Measurements from ENCODE around the gene ENTHD1. TPM values are rescaled to one million over a fixed set of nuclear protein-coding genes. Genes with fewer than 3 reads are reported as not detected.

Gene ENTHD1
- total RNA-seq, 1 donor from 2014 or later: not detected

GRCh38 chr22:39815932-39816331, 77.6 kb downstream of the ENTHD1 start:
- TF ChIP-seq CTCF (IDR thresholded peaks at IDR 0.05; ENCODE audit: unreplicated experiment): no peak
- H3K4me3 Mint-ChIP-seq (ENCODE audit: unreplicated experiment): no peak overlapping the region
- no peaks in the 10 kb centered on the region for H3K36me3 Mint-ChIP-seq (ENCODE audit: low read depth, unreplicated experiment)
- peaks cover 9% of the 10 kb centered on the region for H3K4me1 Mint-ChIP-seq (ENCODE audit: unreplicated experiment)
- no peak overlapping the region for H3K27ac Mint-ChIP-seq (ENCODE audit: unreplicated experiment)
- DNase-seq (ENCODE audit: low spot score): no peak
- no peaks in the 10 kb centered on the region for H3K27me3 Mint-ChIP-seq (ENCODE audit: unreplicated experiment)
- H3K9me3 Mint-ChIP-seq (ENCODE audit: unreplicated experiment): no peaks in the 10 kb centered on the region

GRCh38 chr22:39814899-39815298, 78.7 kb downstream of the ENTHD1 start:
- Mint-ChIP-seq H3K36me3 (ENCODE audit: low read depth, unreplicated experiment) (no peaks in the 10 kb centered on the region), H3K9me3 (ENCODE audit: unreplicated experiment) (no peaks in the 10 kb centered on the region), H3K4me3 (ENCODE audit: unreplicated experiment) (no peak overlapping the region), H3K27me3 (ENCODE audit: unreplicated experiment) (no peaks in the 10 kb centered on the region), H3K4me1 (ENCODE audit: unreplicated experiment) (no peaks in the 10 kb centered on the region), H3K27ac (ENCODE audit: unreplicated experiment) (no peak overlapping the region)
- no peak for TF ChIP-seq CTCF (IDR thresholded peaks at IDR 0.05; ENCODE audit: unreplicated experiment)
- DNase-seq (ENCODE audit: low spot score): no peak

- TF ChIP-seq CTCF (IDR thresholded peaks at IDR 0.05; ENCODE audit: unreplicated experiment): no peak
- no peaks in the 10 kb centered on the region for H3K27me3 Mint-ChIP-seq (ENCODE audit: unreplicated experiment)
Measured at GRCh38 chr22:39809772-39810557, 83.6 kb downstream of the ENTHD1 start.

GRCh38 chr22:39808081-39808480, 85.5 kb downstream of the ENTHD1 start:
- peak; percentile 28 for TF ChIP-seq CTCF (IDR thresholded peaks at IDR 0.05; ENCODE audit: unreplicated experiment)

More at GRCh38 chr22:39809772-39810557, 83.6 kb downstream of the ENTHD1 start:
- Mint-ChIP-seq H3K36me3 (ENCODE audit: low read depth, unreplicated experiment) (no peaks in the 10 kb centered on the region), H3K4me1 (ENCODE audit: unreplicated experiment) (peaks cover 31% of the 10 kb centered on the region), H3K9me3 (ENCODE audit: unreplicated experiment) (no peaks in the 10 kb centered on the region), H3K4me3 (ENCODE audit: unreplicated experiment) (no peak overlapping the region), H3K27ac (ENCODE audit: unreplicated experiment) (no peak overlapping the region)
- no peak for DNase-seq (ENCODE audit: low spot score)

GRCh38 chr22:39806109-39806508, 87.5 kb downstream of the ENTHD1 start:
- no peak for DNase-seq (ENCODE audit: low spot score)
- no peak for TF ChIP-seq CTCF (IDR thresholded peaks at IDR 0.05; ENCODE audit: unreplicated experiment)

More at GRCh38 chr22:39808081-39808480, 85.5 kb downstream of the ENTHD1 start:
- Mint-ChIP-seq H3K36me3 (ENCODE audit: low read depth, unreplicated experiment) (no peaks in the 10 kb centered on the region), H3K27me3 (ENCODE audit: unreplicated experiment) (no peaks in the 10 kb centered on the region), H3K27ac (ENCODE audit: unreplicated experiment) (no peak overlapping the region), H3K9me3 (ENCODE audit: unreplicated experiment) (no peaks in the 10 kb centered on the region), H3K4me1 (ENCODE audit: unreplicated experiment) (peaks cover 31% of the 10 kb centered on the region), H3K4me3 (ENCODE audit: unreplicated experiment) (no peak overlapping the region)
- DNase-seq (ENCODE audit: low spot score): no peak

More at GRCh38 chr22:39806109-39806508, 87.5 kb downstream of the ENTHD1 start:
- H3K9me3 Mint-ChIP-seq (ENCODE audit: unreplicated experiment): no peaks in the 10 kb centered on the region
- no peak overlapping the region for H3K27ac Mint-ChIP-seq (ENCODE audit: unreplicated experiment)
- no peak overlapping the region for H3K4me3 Mint-ChIP-seq (ENCODE audit: unreplicated experiment)
- H3K36me3 Mint-ChIP-seq (ENCODE audit: low read depth, unreplicated experiment): no peaks in the 10 kb centered on the region
- H3K4me1 Mint-ChIP-seq (ENCODE audit: unreplicated experiment): peaks cover 31% of the 10 kb centered on the region
- no peaks in the 10 kb centered on the region for H3K27me3 Mint-ChIP-seq (ENCODE audit: unreplicated experiment)

Measured in endothelial cell (in vitro differentiated cells).